GM18861 (cell line): Measurements from ENCODE around the gene FRS2.

Experiments
- ATAC-seq: cut with Tn5 transposase; IDR thresholded peaks from one replicate; pipeline ENCODE4 v1.9.1; 2021; ENCODE audit not compliant: unreplicated experiment

Gene FRS2

GRCh38 chr12:69619050-69619449 lies 148.9 kb downstream of the FRS2 start:
- ATAC-seq: no peak

GRCh38 chr12:69620077-69620476 lies 149.9 kb downstream of the FRS2 start:
- ATAC-seq: no peak

- no peak for ATAC-seq
Measured at GRCh38 chr12:69620921-69621320, 150.7 kb downstream of the FRS2 start.

GRCh38 chr12:69621551-69621950 lies 151.4 kb downstream of the FRS2 start:
- no peak for ATAC-seq

- ATAC-seq: no peak
Measured at GRCh38 chr12:69623970-69624369, 153.8 kb downstream of the FRS2 start.

GRCh38 chr12:69627501-69627900 lies 157.3 kb downstream of the FRS2 start:
- ATAC-seq: no peak
